OCI-LY3 (cell line): ENCODE data around the gene HSD17B12.
A peak's percentile ranks its signal among the peaks of the same experiment; 100 is the strongest.

Experiments used
- H2AFZ ChIP-seq: fragments of 200-600, 300-600 bp; shearing (Covaris generic); 2 replicates; pipeline ENCODE4 v1.6.0; 2014; ENCODE audit warnings: antibody characterized with exemption, low read depth, low read length
- H3K27ac ChIP-seq: fragments of 200-600, 300-600 bp; sonication (generic); 2 replicates; pipeline ENCODE4 v1.5.1; 2014; ENCODE audit warnings: mild to moderate bottlenecking, low read length, moderate library complexity, mixed read lengths
- H3K27me3 ChIP-seq: fragments of 200-600, 300-600 bp; sonication (generic); 2 replicates; pipeline ENCODE4 v1.6.1; 2014; ENCODE audit warnings: low read depth, low read length, mixed read lengths
- H3K36me3 ChIP-seq: fragments of 200-600, 300-600 bp; sonication (generic); replicated peaks from 2 replicates; pipeline ENCODE3; 2014; ENCODE audit warnings: low read depth, low read length, mixed read lengths
- H3K4me1 ChIP-seq: fragments of 300-600, 200-600 bp; sonication (generic); 2 replicates; pipeline ENCODE4 v1.6.1; 2014; ENCODE audit warnings: low read length, mixed read lengths
- H3K4me2 ChIP-seq: fragments of 200-600, 300-600 bp; sonication (generic); 2 replicates; pipeline ENCODE4 v1.6.1; 2014; ENCODE audit warnings: low read length, mixed read lengths
- H3K4me3 ChIP-seq: fragments of 300-600, 200-600 bp; sonication (generic); 2 replicates; pipeline ENCODE4 v1.5.1; 2014; ENCODE audit warnings: antibody characterized with exemption, mild to moderate bottlenecking, low read length, moderate library complexity
- H3K79me2 ChIP-seq: fragments of 300-600, 200-600 bp; shearing (Covaris generic); 2 replicates; pipeline ENCODE4 v1.6.1; 2014; ENCODE audit warnings: mild to moderate bottlenecking, low read length, mixed read lengths
- H3K9ac ChIP-seq: fragments of 300-600, 200-600 bp; shearing (Covaris generic); 2 replicates; pipeline ENCODE4 v1.6.0; 2014; ENCODE audit warnings: mild to moderate bottlenecking, low read length, moderate library complexity
- H3K9me3 ChIP-seq: fragments of 200-600, 300-600 bp; shearing (Covaris generic); 2 replicates; pipeline ENCODE4 v1.6.1; 2014; ENCODE audit warnings: low read length, mixed read lengths; ENCODE audit not compliant: insufficient read depth
- H4K20me1 ChIP-seq: fragments of 200-600, 300-600 bp; sonication (generic); 2 replicates; pipeline ENCODE4 v1.6.1; 2016; ENCODE audit warnings: low read length, mixed read lengths; ENCODE audit not compliant: insufficient read depth
- EZH2phosphoT487 ChIP-seq: fragments of 200-600 bp; shearing (Covaris generic); IDR thresholded peaks from 2 replicates; pipeline ENCODE4 v1.6.1; 2018; ENCODE audit warnings: antibody characterized with exemption, mixed run types, low read depth
- TF ChIP-seq, protein P1 (sequence below): fragments of 200-600, 300-600 bp; sonication (generic); IDR thresholded peaks from 2 replicates; pipeline ENCODE4 v1.5.1; 2014; ENCODE audit warnings: antibody characterized with exemption, low read length, low read depth

Gene HSD17B12

GRCh38 chr11:43639224-43639623, 41.3 kb upstream of the HSD17B12 start:
- Histone ChIP-seq H4K20me1 (no peaks in the 10 kb centered on the region), H3K79me2 (peaks cover 1% of the 10 kb centered on the region), H3K4me3 (no peak overlapping the region), H3K36me3 (no peaks in the 10 kb centered on the region), H3K9ac (no peak overlapping the region), H2AFZ (no peak overlapping the region), H3K9me3 (peaks cover 6% of the 10 kb centered on the region; the same call in 1 of the 2 replicates), H3K27ac (no peak overlapping the region), H3K27me3 (peaks cover 45% of the 10 kb centered on the region), H3K4me2 (no peak overlapping the region), H3K4me1 (peaks cover 4% of the 10 kb centered on the region; the same call in 1 of the 2 replicates)
- TF ChIP-seq EZH2phosphoT487 = no peak
- TF ChIP-seq, protein P1, sequence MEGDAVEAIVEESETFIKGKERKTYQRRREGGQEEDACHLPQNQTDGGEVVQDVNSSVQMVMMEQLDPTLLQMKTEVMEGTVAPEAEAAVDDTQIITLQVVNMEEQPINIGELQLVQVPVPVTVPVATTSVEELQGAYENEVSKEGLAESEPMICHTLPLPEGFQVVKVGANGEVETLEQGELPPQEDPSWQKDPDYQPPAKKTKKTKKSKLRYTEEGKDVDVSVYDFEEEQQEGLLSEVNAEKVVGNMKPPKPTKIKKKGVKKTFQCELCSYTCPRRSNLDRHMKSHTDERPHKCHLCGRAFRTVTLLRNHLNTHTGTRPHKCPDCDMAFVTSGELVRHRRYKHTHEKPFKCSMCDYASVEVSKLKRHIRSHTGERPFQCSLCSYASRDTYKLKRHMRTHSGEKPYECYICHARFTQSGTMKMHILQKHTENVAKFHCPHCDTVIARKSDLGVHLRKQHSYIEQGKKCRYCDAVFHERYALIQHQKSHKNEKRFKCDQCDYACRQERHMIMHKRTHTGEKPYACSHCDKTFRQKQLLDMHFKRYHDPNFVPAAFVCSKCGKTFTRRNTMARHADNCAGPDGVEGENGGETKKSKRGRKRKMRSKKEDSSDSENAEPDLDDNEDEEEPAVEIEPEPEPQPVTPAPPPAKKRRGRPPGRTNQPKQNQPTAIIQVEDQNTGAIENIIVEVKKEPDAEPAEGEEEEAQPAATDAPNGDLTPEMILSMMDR = no peak

DNA sequence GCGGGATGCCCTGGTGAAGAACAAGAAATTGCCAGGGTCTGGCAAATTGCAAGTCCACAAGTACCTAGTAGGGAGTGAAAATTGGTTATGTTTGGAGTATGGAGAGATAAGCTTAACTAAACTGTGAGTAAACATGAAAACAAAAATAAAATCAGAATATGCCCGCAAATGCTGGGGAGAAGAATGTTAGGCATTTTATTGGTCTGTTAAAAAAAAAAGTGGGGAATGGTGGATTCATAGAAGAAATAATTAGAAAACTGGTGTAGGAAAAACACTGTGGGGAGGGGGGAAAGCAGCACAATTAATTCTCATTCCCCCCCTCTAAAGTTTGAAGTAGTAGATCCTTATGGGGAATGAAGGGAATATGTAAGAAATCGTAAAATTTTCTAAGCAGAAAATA, 40.6 kb upstream of the HSD17B12 start:
- H3K4me2 ChIP-seq = no peak overlapping the region
- no peaks in the 10 kb centered on the region for H3K36me3 ChIP-seq
- H3K79me2 ChIP-seq = peaks cover 8% of the 10 kb centered on the region
- peaks cover 38% of the 10 kb centered on the region for H3K27me3 ChIP-seq
- no peaks in the 10 kb centered on the region for H4K20me1 ChIP-seq
- peaks cover 6% of the 10 kb centered on the region; the same call in 1 of the 2 replicates for H3K9me3 ChIP-seq
- no peak overlapping the region for H3K9ac ChIP-seq
- no peak overlapping the region for H3K27ac ChIP-seq
- H3K4me1 ChIP-seq = peaks cover 7% of the 10 kb centered on the region
- no peak overlapping the region for H2AFZ ChIP-seq
- TF ChIP-seq, protein P1 = no peak
- TF ChIP-seq EZH2phosphoT487 = no peak
- no peak overlapping the region for H3K4me3 ChIP-seq

- Histone ChIP-seq H4K20me1 (no peaks in the 10 kb centered on the region), H3K4me2 (peak overlapping the region; percentile 91), H3K4me1 (peaks cover 24% of the 10 kb centered on the region), H3K9me3 (peaks cover 6% of the 10 kb centered on the region; the same call in 1 of the 2 replicates), H3K4me3 (peak overlapping the region; percentile 89), H2AFZ (peak overlapping the region; percentile 100), H3K79me2 (peaks cover 25% of the 10 kb centered on the region), H3K27me3 (peaks cover 10% of the 10 kb centered on the region), H3K27ac (peak overlapping the region; percentile 41), H3K36me3 (no peaks in the 10 kb centered on the region), H3K9ac (peak overlapping the region; percentile 80)
- TF ChIP-seq, protein P1 = no peak
- no peak for TF ChIP-seq EZH2phosphoT487
Measured at GRCh38 chr11:43643898-43644620, 36.5 kb upstream of the HSD17B12 start.

DNA sequence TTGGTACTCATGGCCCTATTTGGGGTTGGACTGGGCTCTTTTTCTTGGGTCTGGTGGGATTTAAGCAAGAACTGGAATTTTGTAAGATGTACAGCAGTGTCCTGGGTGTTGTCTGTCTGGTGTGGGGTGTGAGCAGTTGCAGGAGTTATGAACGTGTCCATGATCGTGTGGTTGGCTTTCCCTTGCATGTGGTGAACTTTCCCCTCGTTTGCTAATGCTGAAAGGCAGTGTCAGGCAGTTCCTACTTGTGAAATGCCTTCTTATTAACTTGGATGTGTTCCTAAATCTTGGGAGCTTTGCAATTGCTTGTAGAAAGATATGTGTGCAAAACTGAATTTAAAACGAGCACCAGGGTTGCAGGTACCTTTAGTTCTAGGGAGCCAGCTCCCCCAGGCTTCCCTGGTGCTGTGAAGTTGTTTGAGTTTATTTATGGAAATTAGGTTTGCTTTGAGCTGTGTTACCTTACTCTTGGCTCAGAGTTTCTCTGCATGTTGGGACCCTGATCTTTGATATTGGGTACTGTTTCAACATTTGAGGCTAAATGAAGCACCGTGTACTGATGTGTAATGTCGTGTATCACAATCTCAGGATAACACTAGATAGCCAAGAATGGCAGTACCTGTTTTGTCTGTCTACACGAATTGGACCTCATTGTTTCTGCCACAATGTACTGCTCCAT, 35.8 kb upstream of the HSD17B12 start:
- peaks cover 4% of the 10 kb centered on the region for H3K36me3 ChIP-seq
- TF ChIP-seq EZH2phosphoT487 = no peak
- no peak overlapping the region for H3K27ac ChIP-seq

More for the DNA sequence above, 35.8 kb upstream of the HSD17B12 start:
- peak overlapping the region; percentile 89 for H3K4me3 ChIP-seq
- peaks cover 24% of the 10 kb centered on the region for H3K4me1 ChIP-seq
- peak overlapping the region; percentile 91 for H3K4me2 ChIP-seq
- H3K9ac ChIP-seq = peak overlapping the region; percentile 80
- peaks cover 6% of the 10 kb centered on the region; the same call in 1 of the 2 replicates for H3K9me3 ChIP-seq
- peaks cover 25% of the 10 kb centered on the region for H3K79me2 ChIP-seq
- H2AFZ ChIP-seq = peak overlapping the region; percentile 100; the same call in 1 of the 2 replicates
- peaks cover 3% of the 10 kb centered on the region; the same call in 1 of the 2 replicates for H3K27me3 ChIP-seq
- no peaks in the 10 kb centered on the region for H4K20me1 ChIP-seq
